ENCODE results near the gene CLK4. TPM values are rescaled to one million over a fixed set of nuclear protein-coding genes. Genes with fewer than 3 reads are reported as not detected.

The CLK4 gene
- total and polyA plus RNA-seq, 5 donors from 2014 or later, result 12.5 to 86.4 (median 19.1) TPM

DNA sequence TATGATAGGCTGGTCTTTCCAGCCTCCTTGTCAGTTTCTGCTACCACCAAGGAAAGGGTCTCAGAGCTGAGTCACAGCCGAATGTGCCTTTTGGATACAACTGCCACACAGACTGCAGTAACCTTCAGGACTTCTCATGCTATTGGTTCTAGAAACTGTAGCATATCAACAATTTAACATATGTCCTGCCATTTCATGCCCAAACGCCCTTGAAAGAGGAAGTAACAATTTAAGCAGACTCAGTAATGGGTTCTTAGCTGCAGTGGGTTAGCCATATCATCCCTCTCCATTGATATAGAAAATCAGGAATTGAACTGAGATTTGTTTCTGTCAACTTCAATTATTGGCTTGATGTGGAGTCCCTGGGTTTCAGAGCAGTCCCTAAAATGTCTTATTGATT, 4.1 kb upstream of the CLK4 start:
- H3K27me3 ChIP-seq (ENCODE audit: control insufficient read depth, insufficient read depth, low read length), result peaks cover 2% of the 10 kb centered on the region
- peaks cover 6% of the 10 kb centered on the region for H3K4me1 ChIP-seq (ENCODE audit: control insufficient read depth, insufficient read depth, low read length, poor library complexity, severe bottlenecking)
- Mint-ChIP-seq H3K27ac (no peak overlapping the region), H3K36me3 (no peaks in the 10 kb centered on the region), H3K4me1 (peaks cover 0 to 7% (median 2%) of the 10 kb centered on the region in 4 donors), H3K27me3 (peaks cover 9% of the 10 kb centered on the region), H3K4me3 (no peak overlapping the region), H3K9me3 (no peaks in the 10 kb centered on the region)
- DNase-seq (no peak), ATAC-seq (ENCODE audit: low read depth in 2 of 2) (no peak)
- no peaks in the 10 kb centered on the region for H3K9me3 ChIP-seq (ENCODE audit: control insufficient read depth in 2 of 2, low read length in 2 of 2)
- H3K4me3 ChIP-seq (ENCODE audit: low read depth, low read length), result no peak overlapping the region
- no peaks in the 10 kb centered on the region for H3K36me3 ChIP-seq (ENCODE audit: control insufficient read depth, insufficient read depth, low read length)
- no peak overlapping the region for H3K27ac ChIP-seq (ENCODE audit: insufficient read depth, low read length, poor library complexity, severe bottlenecking)

GRCh38 chr5:178630475-178630930, 3.7 kb upstream of the CLK4 start:
- Mint-ChIP-seq H3K9me3 (no peaks in the 10 kb centered on the region), H3K4me3 (no peak overlapping the region), H3K4me1 (peaks cover under 1 to 10% (median 7%) of the 10 kb centered on the region in 4 donors), H3K27ac (peak overlapping the region in 1 of 3 donors; percentile 3), H3K27me3 (peaks cover 9% of the 10 kb centered on the region), H3K36me3 (peaks cover 4% of the 10 kb centered on the region)
- DNase-seq, result no peak
- no peak for ATAC-seq (ENCODE audit: low read depth in 2 of 2)
- Histone ChIP-seq H3K27me3 (ENCODE audit: control insufficient read depth, insufficient read depth, low read length) (peaks cover 2% of the 10 kb centered on the region), H3K36me3 (ENCODE audit: control insufficient read depth, insufficient read depth, low read length) (no peaks in the 10 kb centered on the region), H3K4me1 (ENCODE audit: control insufficient read depth, insufficient read depth, low read length, poor library complexity, severe bottlenecking) (peaks cover 10% of the 10 kb centered on the region), H3K9me3 (ENCODE audit: control insufficient read depth in 2 of 2, low read length in 2 of 2) (no peaks in the 10 kb centered on the region), H3K27ac (ENCODE audit: insufficient read depth, low read length, poor library complexity, severe bottlenecking) (no peak overlapping the region), H3K4me3 (ENCODE audit: low read depth, low read length) (no peak overlapping the region)

DNA sequence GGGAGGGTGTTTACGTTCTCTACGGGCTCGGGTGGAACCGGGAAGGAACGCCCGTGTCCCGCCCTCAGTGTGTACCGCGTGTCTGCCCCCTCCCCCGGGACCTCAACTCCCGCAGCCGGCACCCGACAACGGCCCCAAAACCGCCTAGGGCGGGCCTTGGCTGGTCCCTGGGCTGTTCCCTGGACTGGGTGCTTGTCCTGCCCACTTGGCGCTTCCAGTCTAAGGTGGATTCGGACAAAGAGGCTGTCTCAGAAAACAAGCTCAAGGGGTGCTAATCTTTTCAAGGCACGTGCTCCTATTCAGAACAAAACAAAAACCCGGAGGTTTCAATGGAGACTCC, 379 bp upstream of the CLK4 start:
- ATAC-seq (ENCODE audit: low read depth in 2 of 2), result no peak
- Histone ChIP-seq H3K4me3 (ENCODE audit: low read depth, low read length) (peak overlapping the region; percentile 61), H3K27ac (ENCODE audit: insufficient read depth, low read length, poor library complexity, severe bottlenecking) (peak overlapping the region; percentile 64), H3K9me3 (ENCODE audit: control insufficient read depth in 2 of 2, low read length in 2 of 2) (no peaks in the 10 kb centered on the region), H3K4me1 (ENCODE audit: control insufficient read depth, insufficient read depth, low read length, poor library complexity, severe bottlenecking) (peaks cover 41% of the 10 kb centered on the region), H3K27me3 (ENCODE audit: control insufficient read depth, insufficient read depth, low read length) (no peaks in the 10 kb centered on the region), H3K36me3 (ENCODE audit: control insufficient read depth, insufficient read depth, low read length) (peaks cover 12% of the 10 kb centered on the region)
- no peak for DNase-seq
- Mint-ChIP-seq H3K9me3 (no peaks in the 10 kb centered on the region), H3K4me1 (peaks cover 11 to 40% (median 28%) of the 10 kb centered on the region in 4 donors), H3K27me3 (peaks cover 9% of the 10 kb centered on the region), H3K4me3 (peak overlapping the region; percentile 83 to 100 (median 97)), H3K36me3 (peaks cover 10% of the 10 kb centered on the region), H3K27ac (peak overlapping the region in 2 of 3 donors; percentile 67 to 99)

DNA sequence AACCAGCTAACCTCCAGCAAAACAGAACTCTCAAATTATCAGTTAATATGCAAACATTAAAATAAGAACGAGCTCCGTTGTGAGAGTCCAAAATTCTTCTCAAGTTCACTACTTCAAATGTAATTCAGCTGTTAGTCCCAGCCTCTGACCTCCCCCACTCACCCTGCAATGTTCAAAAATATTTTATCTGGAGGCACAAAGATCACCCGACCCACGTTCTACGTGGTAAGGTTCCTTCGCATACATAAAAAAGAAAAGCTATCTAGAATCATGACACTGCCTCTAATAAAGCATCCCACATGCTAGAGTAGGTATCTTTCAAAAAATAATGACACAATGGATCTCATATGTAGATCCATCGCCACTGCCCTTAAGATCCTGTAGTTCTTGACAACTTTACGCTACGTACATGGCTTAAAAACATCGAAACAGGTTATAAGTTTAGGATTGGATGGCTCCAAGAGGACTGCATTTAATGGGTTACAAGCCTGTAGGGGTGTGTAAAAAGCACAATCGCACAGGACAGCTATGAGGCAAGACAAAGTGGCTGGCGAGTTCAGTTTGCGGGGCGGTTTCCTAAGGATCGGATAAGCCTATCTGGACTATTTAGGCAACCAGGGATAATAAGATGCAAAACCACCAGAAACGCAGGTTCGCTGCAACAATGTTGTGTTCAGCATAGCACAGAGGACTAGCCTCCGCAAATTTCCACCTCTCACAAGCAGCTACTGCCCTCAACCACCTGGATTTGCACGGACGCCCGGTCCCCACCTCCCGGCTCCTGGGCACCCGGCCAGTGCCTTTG, 969 bp downstream of the CLK4 start:
- Mint-ChIP-seq H3K9me3 (no peaks in the 10 kb centered on the region), H3K27me3 (peaks cover 8% of the 10 kb centered on the region), H3K27ac (peak overlapping the region; percentile 89 to 100 (median 99)), H3K36me3 (peaks cover 15% of the 10 kb centered on the region), H3K4me1 (peaks cover 17 to 52% (median 33%) of the 10 kb centered on the region in 4 donors), H3K4me3 (peak overlapping the region; percentile 95 to 100 (median 98))
- Histone ChIP-seq H3K36me3 (ENCODE audit: control insufficient read depth, insufficient read depth, low read length) (peaks cover 25% of the 10 kb centered on the region), H3K27me3 (ENCODE audit: control insufficient read depth, insufficient read depth, low read length) (no peaks in the 10 kb centered on the region), H3K4me1 (ENCODE audit: control insufficient read depth, insufficient read depth, low read length, poor library complexity, severe bottlenecking) (peaks cover 53% of the 10 kb centered on the region), H3K4me3 (ENCODE audit: low read depth, low read length) (peak overlapping the region; percentile 99), H3K9me3 (ENCODE audit: control insufficient read depth in 2 of 2, low read length in 2 of 2) (no peaks in the 10 kb centered on the region), H3K27ac (ENCODE audit: insufficient read depth, low read length, poor library complexity, severe bottlenecking) (peak overlapping the region; percentile 98)
- ATAC-seq (ENCODE audit: low read depth in 2 of 2), result no peak
- DNase-seq, result no peak

- Mint-ChIP-seq H3K4me3 (peak overlapping the region; percentile 95 to 100 (median 98)), H3K9me3 (no peaks in the 10 kb centered on the region), H3K4me1 (peaks cover 26 to 62% (median 43%) of the 10 kb centered on the region in 4 donors), H3K27me3 (peaks cover 4% of the 10 kb centered on the region), H3K36me3 (peaks cover 25% of the 10 kb centered on the region), H3K27ac (peak overlapping the region; percentile 89 to 100 (median 99))
- Histone ChIP-seq H3K9me3 (ENCODE audit: control insufficient read depth in 2 of 2, low read length in 2 of 2) (no peaks in the 10 kb centered on the region), H3K27ac (ENCODE audit: insufficient read depth, low read length, poor library complexity, severe bottlenecking) (peak overlapping the region; percentile 98), H3K36me3 (ENCODE audit: control insufficient read depth, insufficient read depth, low read length) (peaks cover 34% of the 10 kb centered on the region), H3K4me1 (ENCODE audit: control insufficient read depth, insufficient read depth, low read length, poor library complexity, severe bottlenecking) (peaks cover 61% of the 10 kb centered on the region), H3K27me3 (ENCODE audit: control insufficient read depth, insufficient read depth, low read length) (no peaks in the 10 kb centered on the region), H3K4me3 (ENCODE audit: low read depth, low read length) (peak overlapping the region; percentile 99)
- ATAC-seq (ENCODE audit: low read depth in 2 of 2) (no peak), DNase-seq (no peak)
Measured at GRCh38 chr5:178624631-178625546, 2.0 kb downstream of the CLK4 start.

GRCh38 chr5:178622679-178623247, 4.1 kb downstream of the CLK4 start:
- Histone ChIP-seq H3K9me3 (ENCODE audit: control insufficient read depth in 2 of 2, low read length in 2 of 2) (no peaks in the 10 kb centered on the region), H3K27me3 (ENCODE audit: control insufficient read depth, insufficient read depth, low read length) (no peaks in the 10 kb centered on the region), H3K27ac (ENCODE audit: insufficient read depth, low read length, poor library complexity, severe bottlenecking) (no peak overlapping the region), H3K4me3 (ENCODE audit: low read depth, low read length) (peak overlapping the region; percentile 33), H3K4me1 (ENCODE audit: control insufficient read depth, insufficient read depth, low read length, poor library complexity, severe bottlenecking) (peaks cover 65% of the 10 kb centered on the region), H3K36me3 (ENCODE audit: control insufficient read depth, insufficient read depth, low read length) (peaks cover 54% of the 10 kb centered on the region)
- Mint-ChIP-seq H3K27me3 (peaks cover 4% of the 10 kb centered on the region), H3K36me3 (peaks cover 40% of the 10 kb centered on the region), H3K4me3 (peak overlapping the region; percentile 1 to 75 (median 54)), H3K9me3 (no peaks in the 10 kb centered on the region), H3K27ac (no peak overlapping the region), H3K4me1 (peaks cover 34 to 78% (median 53%) of the 10 kb centered on the region in 4 donors)
- DNase-seq (no peak), ATAC-seq (ENCODE audit: low read depth in 2 of 2) (no peak)

- Mint-ChIP-seq H3K27me3 (no peaks in the 10 kb centered on the region), H3K27ac (peak overlapping the region; percentile 17 to 69 (median 60)), H3K9me3 (no peaks in the 10 kb centered on the region), H3K4me1 (peaks cover 25 to 68% (median 48%) of the 10 kb centered on the region in 4 donors), H3K4me3 (peak overlapping the region in 2 of 4 donors; percentile 20 to 57), H3K36me3 (peaks cover 48% of the 10 kb centered on the region)
- Histone ChIP-seq H3K27me3 (ENCODE audit: control insufficient read depth, insufficient read depth, low read length) (no peaks in the 10 kb centered on the region), H3K36me3 (ENCODE audit: control insufficient read depth, insufficient read depth, low read length) (peaks cover 88% of the 10 kb centered on the region), H3K4me3 (ENCODE audit: low read depth, low read length) (no peak overlapping the region), H3K4me1 (ENCODE audit: control insufficient read depth, insufficient read depth, low read length, poor library complexity, severe bottlenecking) (peaks cover 44% of the 10 kb centered on the region), H3K27ac (ENCODE audit: insufficient read depth, low read length, poor library complexity, severe bottlenecking) (no peak overlapping the region), H3K9me3 (ENCODE audit: control insufficient read depth in 2 of 2, low read length in 2 of 2) (no peaks in the 10 kb centered on the region)
- ATAC-seq (ENCODE audit: low read depth in 2 of 2) (no peak), DNase-seq (no peak)
Measured at GRCh38 chr5:178619390-178619789, 7.5 kb downstream of the CLK4 start.
